Measurements from ENCODE around the gene HDAC8. TPM values are rescaled to one million over a fixed set of nuclear protein-coding genes. Genes with fewer than 3 reads are reported as not detected.

HDAC8 gene
- polyA plus RNA-seq, 1 experiment = 14.9 TPM

GRCh38 chrX:72308209-72308565 is 264.5 kb downstream of the HDAC8 start:
- CTCF ChIA-PET = interaction anchor here (0.5 kb wide), 1 partner anchor 66 kb away, joined by 4 read pairs; no protein-coding TSS in a partner anchor
- no peaks in the 10 kb centered on the region for H3K36me3 ChIP-seq (ENCODE audit: control insufficient read depth, insufficient read depth, low read length)
- no peak for TF ChIP-seq CTCF (IDR thresholded peaks at IDR 0.05; ENCODE audit: insufficient read depth, low read depth, low read length)
- DNase-seq (ENCODE audit: low read depth) = no peak
- no peak overlapping the region for H3K4me3 ChIP-seq (ENCODE audit: low read depth, low read length)
- peaks cover 36% of the 10 kb centered on the region for H3K27me3 ChIP-seq (ENCODE audit: control insufficient read depth, insufficient read depth, low read length)
- POLR2A ChIA-PET = no interaction called here

- no peak for TF ChIP-seq CTCF (IDR thresholded peaks at IDR 0.05; ENCODE audit: insufficient read depth, low read depth, low read length)
- no peak for DNase-seq (ENCODE audit: low read depth)
- Histone ChIP-seq H3K4me3 (ENCODE audit: low read depth, low read length) (no peak overlapping the region), H3K36me3 (ENCODE audit: control insufficient read depth, insufficient read depth, low read length) (no peaks in the 10 kb centered on the region), H3K27me3 (ENCODE audit: control insufficient read depth, insufficient read depth, low read length) (peaks cover 40% of the 10 kb centered on the region)
- POLR2A ChIA-PET = no interaction called here
- CTCF ChIA-PET = interaction anchor here (0.5 kb wide), 1 partner anchor 66 kb away, joined by 4 read pairs; no protein-coding TSS in a partner anchor
These were observed 265.0 kb downstream of the HDAC8 start for GRCh38 chrX:72307646-72308051.

- H3K27me3 ChIP-seq (ENCODE audit: control insufficient read depth, insufficient read depth, low read length) = peaks cover 45% of the 10 kb centered on the region
- no peak for TF ChIP-seq CTCF (IDR thresholded peaks at IDR 0.05; ENCODE audit: insufficient read depth, low read depth, low read length)
- H3K36me3 ChIP-seq (ENCODE audit: control insufficient read depth, insufficient read depth, low read length) = no peaks in the 10 kb centered on the region
- ChIA-PET POLR2A (no interaction called here), CTCF (no interaction called here)
- peak overlapping the region; percentile 38 for H3K4me3 ChIP-seq (ENCODE audit: low read depth, low read length)
- DNase-seq (ENCODE audit: low read depth) = no peak
These were observed 265.6 kb downstream of the HDAC8 start for GRCh38 chrX:72306851-72307645.

GRCh38 chrX:72306085-72306801 is 266.4 kb downstream of the HDAC8 start:
- no peak for TF ChIP-seq CTCF (IDR thresholded peaks at IDR 0.05; ENCODE audit: insufficient read depth, low read depth, low read length)
- Histone ChIP-seq H3K36me3 (ENCODE audit: control insufficient read depth, insufficient read depth, low read length) (no peaks in the 10 kb centered on the region), H3K27me3 (ENCODE audit: control insufficient read depth, insufficient read depth, low read length) (peaks cover 48% of the 10 kb centered on the region), H3K4me3 (ENCODE audit: low read depth, low read length) (peak overlapping the region; percentile 38)
- ChIA-PET POLR2A (no interaction called here), CTCF (interaction anchor here (0.5 kb wide), 1 partner anchor 9 kb away, joined by 3 read pairs; no protein-coding TSS in a partner anchor)
- no peak for DNase-seq (ENCODE audit: low read depth)
